AG10803 (cell line): ENCODE data around the gene VPS13A.
"Not testable (repeated sequence)": the region's sequence is repeated elsewhere in the genome, so short reads cannot be mapped to it uniquely, and the experiment has no call there.

Experiments used
- DNase-seq: peaks from one replicate; pipeline ENCODE4 v3.0.0; 2010; ENCODE audit warnings: low read depth
- H3K4me3 ChIP-seq: 2 replicates; pipeline ENCODE4 v1.5.1; 2011; ENCODE audit warnings: mild to moderate bottlenecking, low read length, control low read depth
- TF ChIP-seq, protein P1 (sequence below): conservative IDR thresholded peaks from 2 replicates; pipeline ENCODE4 v1.5.1; 2011; ENCODE audit warnings: mild to moderate bottlenecking, low read length, control low read depth, inconsistent platforms

The VPS13A gene

GRCh38 chr9:77257275-77257674, 79.9 kb downstream of the VPS13A start:
- H3K4me3 ChIP-seq, result no peak overlapping the region
- TF ChIP-seq, protein P1, sequence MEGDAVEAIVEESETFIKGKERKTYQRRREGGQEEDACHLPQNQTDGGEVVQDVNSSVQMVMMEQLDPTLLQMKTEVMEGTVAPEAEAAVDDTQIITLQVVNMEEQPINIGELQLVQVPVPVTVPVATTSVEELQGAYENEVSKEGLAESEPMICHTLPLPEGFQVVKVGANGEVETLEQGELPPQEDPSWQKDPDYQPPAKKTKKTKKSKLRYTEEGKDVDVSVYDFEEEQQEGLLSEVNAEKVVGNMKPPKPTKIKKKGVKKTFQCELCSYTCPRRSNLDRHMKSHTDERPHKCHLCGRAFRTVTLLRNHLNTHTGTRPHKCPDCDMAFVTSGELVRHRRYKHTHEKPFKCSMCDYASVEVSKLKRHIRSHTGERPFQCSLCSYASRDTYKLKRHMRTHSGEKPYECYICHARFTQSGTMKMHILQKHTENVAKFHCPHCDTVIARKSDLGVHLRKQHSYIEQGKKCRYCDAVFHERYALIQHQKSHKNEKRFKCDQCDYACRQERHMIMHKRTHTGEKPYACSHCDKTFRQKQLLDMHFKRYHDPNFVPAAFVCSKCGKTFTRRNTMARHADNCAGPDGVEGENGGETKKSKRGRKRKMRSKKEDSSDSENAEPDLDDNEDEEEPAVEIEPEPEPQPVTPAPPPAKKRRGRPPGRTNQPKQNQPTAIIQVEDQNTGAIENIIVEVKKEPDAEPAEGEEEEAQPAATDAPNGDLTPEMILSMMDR, result no peak
- DNase-seq, result no peak

DNA sequence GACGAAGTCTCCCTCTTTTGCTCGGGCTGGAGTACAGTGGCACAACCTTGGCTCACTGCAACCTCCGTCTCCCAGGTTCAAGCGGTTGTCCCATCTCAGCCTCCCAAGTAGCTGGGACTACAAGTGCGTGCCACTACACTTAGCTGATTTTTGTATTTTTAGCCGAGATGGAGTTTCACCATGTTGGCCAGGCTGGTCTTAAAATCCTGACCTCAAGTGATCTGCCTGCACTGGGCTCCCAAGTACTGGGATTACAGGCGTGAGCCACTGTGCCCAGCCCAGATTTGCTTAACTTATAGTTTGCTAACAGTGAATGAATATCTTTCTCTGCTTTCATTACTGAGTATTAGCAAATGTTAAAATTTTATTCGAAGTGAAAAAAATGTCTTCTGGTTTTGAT, 84.3 kb downstream of the VPS13A start:
- TF ChIP-seq, protein P1, result no peak
- DNase-seq, result no peak
- H3K4me3 ChIP-seq, result no peak overlapping the region

- DNase-seq, H3K4me3 ChIP-seq: not testable (repeated sequence)
These were observed 90.4 kb downstream of the VPS13A start for GRCh38 chr9:77267762-77268161.

- DNase-seq, result no peak
- TF ChIP-seq, protein P1, result no peak
- H3K4me3 ChIP-seq, result no peak overlapping the region
These were observed 93.8 kb downstream of the VPS13A start for GRCh38 chr9:77271023-77271690.

GRCh38 chr9:77276799-77277198, 99.5 kb downstream of the VPS13A start:
- DNase-seq, result no peak

GRCh38 chr9:77277719-77278118, 100.4 kb downstream of the VPS13A start:
- TF ChIP-seq, protein P1, result no peak
- no peak overlapping the region for H3K4me3 ChIP-seq
- DNase-seq, result no peak

More at GRCh38 chr9:77276799-77277198, 99.5 kb downstream of the VPS13A start:
- TF ChIP-seq, protein P1, result no peak
- H3K4me3 ChIP-seq, result no peak overlapping the region

DNA sequence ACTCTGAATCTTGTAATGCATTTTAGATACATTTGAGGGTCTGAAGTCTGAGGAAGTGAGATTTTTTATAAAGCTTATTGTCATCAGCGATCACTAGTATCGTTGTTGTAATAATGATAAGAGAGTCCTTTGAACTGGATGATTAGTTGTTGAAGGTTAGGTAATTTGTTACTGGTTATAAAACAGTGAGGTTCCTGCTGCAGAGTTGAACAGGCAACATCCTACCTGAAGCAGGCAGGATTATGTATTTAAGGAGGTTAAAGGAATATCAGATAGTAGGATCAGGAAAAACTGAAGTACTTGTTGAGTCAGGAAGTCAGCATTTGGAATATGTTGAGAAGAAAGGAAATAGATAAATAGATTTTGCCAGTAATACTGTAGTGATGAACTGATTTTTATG, 106.7 kb downstream of the VPS13A start:
- H3K4me3 ChIP-seq, result no peak overlapping the region
- DNase-seq, result no peak
- TF ChIP-seq, protein P1, result no peak
